Panc1 (cell line): Measurements from ENCODE around the gene CADM1.

Experiments used
- POLR2AphosphoS5 ChIP-seq: IDR thresholded peaks from 2 replicates; pipeline ENCODE4 v1.6.1; 2012; ENCODE audit warnings: mild to moderate bottlenecking, low read depth, low read length, moderate library complexity
- REST ChIP-seq, 2 experiments: IDR thresholded peaks; 2 replicates each; pipeline ENCODE4 v1.6.1; 2011 to 2012; ENCODE audit warnings: low read depth in 2 of 2, control low read depth in 1 of 2, low read length in 1 of 2, mild to moderate bottlenecking in 1 of 2, moderate library complexity in 1 of 2; ENCODE audit not compliant: insufficient read depth in 1 of 2
- TCF7L2 ChIP-seq: IDR thresholded peaks from 2 replicates; pipeline ENCODE4 v1.6.1; 2011; ENCODE audit warnings: mild to moderate bottlenecking, low read depth, low read length, inconsistent platforms
- TF ChIP-seq, protein P1 (sequence below): fragments of 450-650 bp; IDR thresholded peaks from 2 replicates; pipeline ENCODE4 v1.5.1; 2017; ENCODE audit warnings: mild to moderate bottlenecking

DNA sequence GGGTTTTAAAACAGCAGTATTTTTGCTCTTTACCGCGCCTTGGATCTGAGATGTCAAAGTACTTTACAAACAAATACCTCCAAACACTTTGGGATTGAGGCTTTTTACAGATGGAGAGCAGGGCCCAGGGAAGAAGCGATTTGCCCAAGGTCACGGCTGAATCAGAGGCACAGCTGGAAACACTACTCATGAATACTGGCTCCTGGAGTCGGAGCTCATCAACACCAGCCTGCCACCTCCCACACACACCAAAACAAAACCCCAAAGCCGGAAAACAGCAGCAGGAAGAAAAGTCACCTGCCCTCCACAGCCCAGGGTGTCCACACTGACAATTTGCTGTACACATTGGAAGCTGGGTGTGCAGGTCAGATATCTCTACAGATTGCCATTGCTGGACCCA, 339.4 kb downstream of the CADM1 start:
- no peak for TF ChIP-seq TCF7L2
- no peak for TF ChIP-seq POLR2AphosphoS5
- TF ChIP-seq, protein P1, sequence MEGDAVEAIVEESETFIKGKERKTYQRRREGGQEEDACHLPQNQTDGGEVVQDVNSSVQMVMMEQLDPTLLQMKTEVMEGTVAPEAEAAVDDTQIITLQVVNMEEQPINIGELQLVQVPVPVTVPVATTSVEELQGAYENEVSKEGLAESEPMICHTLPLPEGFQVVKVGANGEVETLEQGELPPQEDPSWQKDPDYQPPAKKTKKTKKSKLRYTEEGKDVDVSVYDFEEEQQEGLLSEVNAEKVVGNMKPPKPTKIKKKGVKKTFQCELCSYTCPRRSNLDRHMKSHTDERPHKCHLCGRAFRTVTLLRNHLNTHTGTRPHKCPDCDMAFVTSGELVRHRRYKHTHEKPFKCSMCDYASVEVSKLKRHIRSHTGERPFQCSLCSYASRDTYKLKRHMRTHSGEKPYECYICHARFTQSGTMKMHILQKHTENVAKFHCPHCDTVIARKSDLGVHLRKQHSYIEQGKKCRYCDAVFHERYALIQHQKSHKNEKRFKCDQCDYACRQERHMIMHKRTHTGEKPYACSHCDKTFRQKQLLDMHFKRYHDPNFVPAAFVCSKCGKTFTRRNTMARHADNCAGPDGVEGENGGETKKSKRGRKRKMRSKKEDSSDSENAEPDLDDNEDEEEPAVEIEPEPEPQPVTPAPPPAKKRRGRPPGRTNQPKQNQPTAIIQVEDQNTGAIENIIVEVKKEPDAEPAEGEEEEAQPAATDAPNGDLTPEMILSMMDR = no peak
- TF ChIP-seq REST (IDR thresholded peaks at IDR 0.05; ENCODE audit: insufficient read depth in 1 of 2, low read depth in 2 of 2, low read length in 1 of 2) = no peak
